Measurements from ENCODE around the gene MYBL2. TPM values are rescaled to one million over a fixed set of nuclear protein-coding genes. Genes with fewer than 3 reads are reported as not detected.

The MYBL2 gene
- total RNA-seq, 3 donors from 2014 or later (not counting 1 experiment from before 2014, with no cell fraction given) = 1.6 to 2.4 (median 1.7) TPM

GRCh38 chr20:43721097-43721428 lies 54.1 kb downstream of the MYBL2 start:
- Mint-ChIP-seq H3K9me3 (no peaks in the 10 kb centered on the region), H3K36me3 (no peaks in the 10 kb centered on the region), H3K27me3 (ENCODE audit: low read depth in 2 of 2) (no peaks in the 10 kb centered on the region), H3K4me1 (no peaks in the 10 kb centered on the region), H3K27ac (no peak overlapping the region), H3K4me3 (no peak overlapping the region)
- DNase-seq (no peak), ATAC-seq (no peak)
- Histone ChIP-seq H3K4me3 (ENCODE audit: low read length) (no peak overlapping the region), H3K36me3 (ENCODE audit: control insufficient read depth, insufficient read depth, low read length) (no peaks in the 10 kb centered on the region), H3K9me3 (ENCODE audit: control insufficient read depth, insufficient read depth, low read length) (no peaks in the 10 kb centered on the region), H3K27ac (ENCODE audit: low read length) (no peak overlapping the region), H3K4me1 (ENCODE audit: control insufficient read depth, insufficient read depth, low read length) (no peaks in the 10 kb centered on the region), H3K27me3 (ENCODE audit: control insufficient read depth, insufficient read depth, low read length) (no peaks in the 10 kb centered on the region)
- WGBS (ENCODE audit: insufficient coverage) = 3% methylated on average over 2 of the region's 2 CpGs
- TF ChIP-seq CTCF (IDR thresholded peaks at IDR 0.05) = no peak
- intact Hi-C loops (cut with micrococcal nuclease) = no loop called here

- Histone ChIP-seq H3K9me3 (ENCODE audit: control insufficient read depth, insufficient read depth, low read length) (no peaks in the 10 kb centered on the region), H3K36me3 (ENCODE audit: control insufficient read depth, insufficient read depth, low read length) (no peaks in the 10 kb centered on the region), H3K27me3 (ENCODE audit: control insufficient read depth, insufficient read depth, low read length) (no peaks in the 10 kb centered on the region), H3K4me1 (ENCODE audit: control insufficient read depth, insufficient read depth, low read length) (no peaks in the 10 kb centered on the region), H3K4me3 (ENCODE audit: low read length) (no peak overlapping the region), H3K27ac (ENCODE audit: low read length) (no peak overlapping the region)
- no peaks in the 10 kb centered on the region for H3K36me3 Mint-ChIP-seq
- DNase-seq = no peak
- no peaks in the 10 kb centered on the region for H3K27me3 Mint-ChIP-seq (ENCODE audit: low read depth in 2 of 2)
- no peaks in the 10 kb centered on the region for H3K9me3 Mint-ChIP-seq
- no peak overlapping the region for H3K4me3 Mint-ChIP-seq
- H3K4me1 Mint-ChIP-seq = no peaks in the 10 kb centered on the region
- no peak for TF ChIP-seq CTCF (IDR thresholded peaks at IDR 0.05)
- intact Hi-C loops (cut with micrococcal nuclease) = no loop called here
- 72% methylated on average over 15 of the region's 15 CpGs for WGBS (ENCODE audit: insufficient coverage)
- no peak overlapping the region for H3K27ac Mint-ChIP-seq
- ATAC-seq = no peak
Observed at GRCh38 chr20:43721429-43722152, 54.7 kb downstream of the MYBL2 start.

- no peak overlapping the region for H3K4me3 ChIP-seq (ENCODE audit: low read length)
- 33% methylated on average over 8 of the region's 8 CpGs for WGBS (ENCODE audit: insufficient coverage)
- Mint-ChIP-seq H3K27me3 (ENCODE audit: low read depth in 2 of 2) (no peaks in the 10 kb centered on the region), H3K4me3 (no peak overlapping the region), H3K27ac (no peak overlapping the region), H3K9me3 (no peaks in the 10 kb centered on the region), H3K36me3 (no peaks in the 10 kb centered on the region), H3K4me1 (no peaks in the 10 kb centered on the region)
- peak in 1 of 3 donors; percentile 48 for ATAC-seq
- no peak for TF ChIP-seq CTCF (IDR thresholded peaks at IDR 0.05)
- H3K9me3 ChIP-seq (ENCODE audit: control insufficient read depth, insufficient read depth, low read length) = no peaks in the 10 kb centered on the region
- no peak overlapping the region for H3K27ac ChIP-seq (ENCODE audit: low read length)
- no peaks in the 10 kb centered on the region for H3K4me1 ChIP-seq (ENCODE audit: control insufficient read depth, insufficient read depth, low read length)
- H3K27me3 ChIP-seq (ENCODE audit: control insufficient read depth, insufficient read depth, low read length) = no peaks in the 10 kb centered on the region
- intact Hi-C loops (cut with micrococcal nuclease) = no loop called here
- peak in 1 of 2 donors; percentile 85 for DNase-seq
- H3K36me3 ChIP-seq (ENCODE audit: control insufficient read depth, insufficient read depth, low read length) = no peaks in the 10 kb centered on the region
Observed at GRCh38 chr20:43722153-43722505, 55.2 kb downstream of the MYBL2 start.

GRCh38 chr20:43723186-43723585 lies 56.3 kb downstream of the MYBL2 start:
- Histone ChIP-seq H3K4me1 (ENCODE audit: control insufficient read depth, insufficient read depth, low read length) (no peaks in the 10 kb centered on the region), H3K36me3 (ENCODE audit: control insufficient read depth, insufficient read depth, low read length) (no peaks in the 10 kb centered on the region), H3K27me3 (ENCODE audit: control insufficient read depth, insufficient read depth, low read length) (no peaks in the 10 kb centered on the region), H3K27ac (ENCODE audit: low read length) (no peak overlapping the region), H3K9me3 (ENCODE audit: control insufficient read depth, insufficient read depth, low read length) (no peaks in the 10 kb centered on the region), H3K4me3 (ENCODE audit: low read length) (no peak overlapping the region)
- no peak for TF ChIP-seq CTCF (IDR thresholded peaks at IDR 0.05)
- Mint-ChIP-seq H3K9me3 (no peaks in the 10 kb centered on the region), H3K4me1 (no peaks in the 10 kb centered on the region), H3K27me3 (ENCODE audit: low read depth in 2 of 2) (no peaks in the 10 kb centered on the region), H3K27ac (no peak overlapping the region), H3K36me3 (no peaks in the 10 kb centered on the region), H3K4me3 (no peak overlapping the region)
- ATAC-seq (no peak), DNase-seq (no peak)
- WGBS (ENCODE audit: insufficient coverage) = 87% methylated on average over 4 of the region's 4 CpGs
- intact Hi-C loops (cut with micrococcal nuclease) = no loop called here
